ENCODE data around the gene GAD2.

Gene GAD2

GRCh38 chr10:26222563-26222962 is 6.0 kb downstream of the GAD2 start:
- ATAC-seq (no peak), DNase-seq (no peak)

- DNase-seq: no peak
- no peak for ATAC-seq
Measured at GRCh38 chr10:26225322-26225721, 8.7 kb downstream of the GAD2 start.

DNA sequence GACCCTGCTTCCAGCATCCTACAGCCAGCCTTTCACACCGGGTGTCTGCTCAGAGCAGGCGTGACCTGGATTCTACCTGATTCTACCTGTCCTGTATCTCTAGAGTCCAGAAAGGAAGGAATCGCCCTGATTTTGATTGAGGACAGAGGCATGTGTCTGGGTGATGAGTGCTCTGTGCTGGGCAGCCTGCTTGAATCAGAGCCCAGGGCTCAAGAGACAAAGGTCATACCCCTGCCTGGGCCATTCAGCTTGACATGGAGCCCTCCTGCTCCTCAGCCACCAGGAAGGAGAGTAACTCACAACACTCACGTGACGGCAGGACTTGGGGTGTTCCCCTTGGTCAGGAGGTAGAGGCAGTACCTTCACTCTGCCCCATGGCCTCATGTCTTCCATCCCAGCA is 11.2 kb downstream of the GAD2 start:
- DNase-seq (no peak), ATAC-seq (no peak)

- DNase-seq: no peak
- ATAC-seq: no peak
Measured at GRCh38 chr10:26232174-26232573, 15.6 kb downstream of the GAD2 start.

GRCh38 chr10:26235761-26236160 is 19.2 kb downstream of the GAD2 start:
- no peak for ATAC-seq
- DNase-seq: no peak

DNA sequence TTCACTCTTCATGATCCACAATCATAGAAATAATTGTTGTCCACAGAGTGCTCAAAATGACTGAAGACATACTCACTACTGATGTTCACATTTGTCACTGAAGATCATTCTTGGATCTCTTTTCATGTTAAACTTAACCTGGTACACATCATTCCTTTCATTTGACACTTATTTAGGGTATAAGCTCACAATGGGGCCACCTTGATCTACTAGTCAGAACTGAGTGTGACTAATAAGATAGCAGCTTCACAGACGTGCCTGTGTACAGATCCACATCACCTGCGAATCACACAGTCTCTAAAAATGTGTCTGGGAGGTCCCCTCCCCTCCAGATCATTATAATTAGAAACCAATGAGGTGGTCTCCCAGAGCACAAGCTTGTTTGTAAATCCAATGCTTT is 21.8 kb downstream of the GAD2 start:
- ATAC-seq: no peak

DNA sequence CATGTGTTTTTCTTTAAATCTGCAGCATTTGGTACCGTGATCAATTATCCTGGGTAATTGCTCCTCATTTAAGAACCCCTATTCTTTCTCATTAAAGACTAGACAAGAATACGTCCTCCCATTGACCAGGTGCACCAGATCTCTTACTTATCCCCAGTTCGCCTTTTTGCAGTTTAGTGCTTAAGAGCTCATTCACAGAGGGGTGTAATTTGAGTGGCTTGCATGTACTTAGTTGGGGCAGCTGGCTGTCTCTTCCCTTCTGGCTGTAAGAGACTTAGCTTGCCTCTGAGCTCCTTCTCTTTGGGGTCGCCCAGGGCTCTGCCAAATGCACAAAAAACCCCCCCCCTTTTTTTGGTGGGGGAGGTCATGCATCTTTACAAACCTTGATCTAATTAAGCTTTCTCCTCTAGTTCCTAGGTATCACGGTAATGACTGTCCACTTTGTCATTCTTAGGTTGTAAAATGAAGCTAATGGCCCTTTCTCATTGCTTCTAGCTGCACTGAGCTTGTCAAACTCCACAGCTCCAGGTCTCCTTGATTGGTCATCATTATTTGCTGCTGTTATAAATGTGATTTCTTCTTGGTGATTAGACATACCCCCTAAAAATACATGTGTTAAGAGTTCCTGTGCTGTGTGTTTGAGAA is 26.3 kb downstream of the GAD2 start:
- DNase-seq (no peak), ATAC-seq (no peak)

More for the DNA sequence above, 21.8 kb downstream of the GAD2 start:
- DNase-seq: no peak

GRCh38 chr10:26243351-26243720 is 26.8 kb downstream of the GAD2 start:
- DNase-seq: no peak
- ATAC-seq: no peak

GRCh38 chr10:26249681-26250080 is 33.1 kb downstream of the GAD2 start:
- DNase-seq (no peak), ATAC-seq (no peak)

DNA sequence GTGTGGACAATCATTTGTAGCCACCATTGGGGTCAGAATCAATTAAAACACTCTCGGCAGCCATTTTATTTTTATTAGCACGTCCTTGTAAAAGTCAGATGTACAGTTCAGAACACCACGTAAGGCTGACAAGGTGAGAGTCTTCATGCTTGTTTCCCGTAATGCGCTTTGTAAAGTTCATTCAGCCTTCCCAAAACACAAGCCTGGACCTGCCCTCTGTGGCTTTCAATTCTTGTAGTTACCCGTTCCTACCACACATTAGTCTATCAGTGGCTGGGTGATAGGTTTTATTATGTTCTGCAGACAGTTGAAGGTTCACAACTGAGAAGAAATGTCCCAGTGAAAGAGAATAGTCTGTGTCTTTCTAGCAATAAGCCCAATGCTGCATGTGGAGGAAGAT is 35.4 kb downstream of the GAD2 start:
- DNase-seq (no peak), ATAC-seq (no peak)

- no peak for ATAC-seq
- DNase-seq: no peak
Measured at GRCh38 chr10:26254616-26255015, 38.0 kb downstream of the GAD2 start.

GRCh38 chr10:26259341-26259740 is 42.8 kb downstream of the GAD2 start:
- DNase-seq (no peak), ATAC-seq (no peak)

GRCh38 chr10:26269754-26270153 is 53.2 kb downstream of the GAD2 start:
- DNase-seq (no peak), ATAC-seq (no peak)

- DNase-seq: no peak
- ATAC-seq: no peak
Measured at GRCh38 chr10:26274391-26274790, 57.8 kb downstream of the GAD2 start.

GRCh38 chr10:26278295-26278694 is 61.7 kb downstream of the GAD2 start:
- no peak for DNase-seq
- ATAC-seq: no peak

GRCh38 chr10:26290236-26290635 is 73.7 kb downstream of the GAD2 start:
- DNase-seq: no peak
- no peak for ATAC-seq

- DNase-seq: no peak
- ATAC-seq: no peak
Measured at GRCh38 chr10:26291721-26292480, 75.3 kb downstream of the GAD2 start.

DNA sequence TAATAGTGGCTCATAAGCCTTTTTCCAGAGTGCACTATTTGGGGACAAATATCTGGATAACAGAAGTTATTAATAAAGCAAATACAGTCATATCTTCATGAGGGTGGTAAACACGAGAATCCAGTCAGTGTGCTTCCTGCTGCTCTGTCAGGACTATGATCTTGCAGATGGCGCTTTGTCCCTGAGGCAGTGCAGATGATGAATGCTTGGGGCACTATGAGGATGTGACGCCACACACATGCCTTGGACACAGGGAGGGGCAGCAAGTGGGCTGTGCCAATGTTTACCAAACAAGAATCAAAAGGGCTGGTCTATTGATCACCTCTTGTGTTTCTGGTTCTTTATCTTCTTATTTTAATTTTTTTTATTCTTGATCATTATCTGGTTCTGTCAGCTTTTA is 79.8 kb downstream of the GAD2 start:
- no peak for ATAC-seq

GRCh38 chr10:26300001-26300400 is 83.4 kb downstream of the GAD2 start:
- ATAC-seq: no peak
- no peak for DNase-seq

More for the DNA sequence above, 79.8 kb downstream of the GAD2 start:
- DNase-seq: no peak

GRCh38 chr10:26303366-26303765 is 86.8 kb downstream of the GAD2 start:
- ATAC-seq (no peak), DNase-seq (no peak)

- ATAC-seq (no peak), DNase-seq (no peak)
Measured at GRCh38 chr10:26310361-26310760, 93.8 kb downstream of the GAD2 start.

DNA sequence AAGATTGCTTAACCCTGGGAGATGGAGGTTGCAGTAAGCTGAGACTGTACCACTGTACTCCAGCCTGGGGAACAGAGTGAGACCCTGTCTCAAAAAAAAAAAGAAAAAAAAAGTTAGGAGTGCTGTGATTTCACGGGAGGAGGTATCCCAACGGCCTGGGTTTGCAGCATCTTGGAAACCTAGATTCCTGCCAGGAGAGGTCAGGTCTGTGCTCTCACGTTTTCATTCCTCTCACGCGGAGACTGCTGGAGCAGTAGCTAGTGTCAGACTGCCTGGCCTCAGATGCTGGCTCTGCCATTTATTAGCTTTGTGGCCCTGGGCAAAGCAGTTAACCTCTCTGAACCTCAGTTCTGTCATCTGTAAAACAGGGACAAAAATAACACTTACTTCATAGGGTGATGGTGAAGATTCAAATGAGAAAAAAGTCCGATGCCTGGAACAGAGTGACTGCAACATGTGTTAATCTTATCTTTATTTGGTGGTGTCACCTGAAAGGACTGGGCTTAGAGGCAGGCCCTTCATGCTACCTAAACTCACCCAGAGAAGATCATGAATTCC is 94.9 kb downstream of the GAD2 start:
- DNase-seq (no peak), ATAC-seq (no peak)

GRCh38 chr10:26314265-26315013 is 97.9 kb downstream of the GAD2 start:
- ATAC-seq: no peak
- no peak for DNase-seq
